Progenitor cell of endocrine pancreas (in vitro differentiated cells): ENCODE results near the gene LAMA2. TPM values are rescaled to one million over a fixed set of nuclear protein-coding genes. Genes with fewer than 3 reads are reported as not detected.

Experiments
- DNase-seq: peaks from one replicate; pipeline ENCODE4 v3.0.0; 2021; ENCODE audit warnings: low spot score; ENCODE audit not compliant: unreplicated experiment
- H3K27ac Mint-ChIP-seq: 2 replicates; pipeline ENCODE4 v1.8.0; 2021; ENCODE audit warnings: mild to moderate bottlenecking, moderate library complexity, mixed read lengths
- H3K27me3 Mint-ChIP-seq: 2 replicates; pipeline ENCODE4 v1.8.0; 2021; ENCODE audit warnings: mixed read lengths
- H3K36me3 Mint-ChIP-seq: 2 replicates; pipeline ENCODE4 v1.8.0; 2022; ENCODE audit warnings: mixed read lengths; ENCODE audit not compliant: insufficient read depth
- H3K4me1 Mint-ChIP-seq: 2 replicates; pipeline ENCODE4 v1.8.0; 2021; ENCODE audit warnings: low read depth, mixed read lengths
- H3K4me3 Mint-ChIP-seq: 2 replicates; pipeline ENCODE4 v1.8.0; 2021; ENCODE audit warnings: low read depth, mild to moderate bottlenecking, moderate library complexity, mixed read lengths
- H3K9me3 Mint-ChIP-seq: 2 replicates; pipeline ENCODE4 v1.8.0; 2021; ENCODE audit warnings: low read depth, mixed read lengths
- total RNA-seq: library from RNA; stranded (reverse); gene quantifications from 2 replicates; pipeline ENCODE4 v1.2.1, GENCODE V29; 2021
- TF ChIP-seq, protein P1 (sequence below): fragments of 200-600 bp; sonication (generic); IDR thresholded peaks from one replicate; pipeline ENCODE4 v1.5.0; 2021; ENCODE audit warnings: antibody characterized with exemption, mild to moderate bottlenecking; ENCODE audit not compliant: unreplicated experiment

Gene LAMA2
- total RNA-seq, 1 donor from 2014 or later: 0.22 TPM

DNA sequence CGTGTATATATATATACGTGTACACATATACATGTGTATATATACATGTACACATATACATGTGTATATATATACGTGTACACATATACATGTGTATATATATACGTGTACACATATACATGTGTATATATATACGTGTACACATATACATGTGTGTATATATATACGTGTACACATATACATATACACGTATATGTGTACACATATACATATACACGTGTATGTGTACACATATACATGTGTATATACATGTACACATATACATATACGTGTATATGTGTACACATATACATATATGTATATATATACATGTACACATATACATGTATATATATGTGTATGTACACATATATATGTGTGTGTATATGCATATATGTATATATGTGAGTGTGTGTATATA is 317.2 kb downstream of the LAMA2 start:
- H3K4me1 Mint-ChIP-seq: no peaks in the 10 kb centered on the region
- H3K9me3 Mint-ChIP-seq: no peaks in the 10 kb centered on the region
- no peak overlapping the region for H3K27ac Mint-ChIP-seq
- no peak for DNase-seq
- no peak overlapping the region for H3K4me3 Mint-ChIP-seq
- peaks cover 49% of the 10 kb centered on the region for H3K27me3 Mint-ChIP-seq
- no peaks in the 10 kb centered on the region for H3K36me3 Mint-ChIP-seq
- TF ChIP-seq, protein P1, sequence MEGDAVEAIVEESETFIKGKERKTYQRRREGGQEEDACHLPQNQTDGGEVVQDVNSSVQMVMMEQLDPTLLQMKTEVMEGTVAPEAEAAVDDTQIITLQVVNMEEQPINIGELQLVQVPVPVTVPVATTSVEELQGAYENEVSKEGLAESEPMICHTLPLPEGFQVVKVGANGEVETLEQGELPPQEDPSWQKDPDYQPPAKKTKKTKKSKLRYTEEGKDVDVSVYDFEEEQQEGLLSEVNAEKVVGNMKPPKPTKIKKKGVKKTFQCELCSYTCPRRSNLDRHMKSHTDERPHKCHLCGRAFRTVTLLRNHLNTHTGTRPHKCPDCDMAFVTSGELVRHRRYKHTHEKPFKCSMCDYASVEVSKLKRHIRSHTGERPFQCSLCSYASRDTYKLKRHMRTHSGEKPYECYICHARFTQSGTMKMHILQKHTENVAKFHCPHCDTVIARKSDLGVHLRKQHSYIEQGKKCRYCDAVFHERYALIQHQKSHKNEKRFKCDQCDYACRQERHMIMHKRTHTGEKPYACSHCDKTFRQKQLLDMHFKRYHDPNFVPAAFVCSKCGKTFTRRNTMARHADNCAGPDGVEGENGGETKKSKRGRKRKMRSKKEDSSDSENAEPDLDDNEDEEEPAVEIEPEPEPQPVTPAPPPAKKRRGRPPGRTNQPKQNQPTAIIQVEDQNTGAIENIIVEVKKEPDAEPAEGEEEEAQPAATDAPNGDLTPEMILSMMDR: no peak

DNA sequence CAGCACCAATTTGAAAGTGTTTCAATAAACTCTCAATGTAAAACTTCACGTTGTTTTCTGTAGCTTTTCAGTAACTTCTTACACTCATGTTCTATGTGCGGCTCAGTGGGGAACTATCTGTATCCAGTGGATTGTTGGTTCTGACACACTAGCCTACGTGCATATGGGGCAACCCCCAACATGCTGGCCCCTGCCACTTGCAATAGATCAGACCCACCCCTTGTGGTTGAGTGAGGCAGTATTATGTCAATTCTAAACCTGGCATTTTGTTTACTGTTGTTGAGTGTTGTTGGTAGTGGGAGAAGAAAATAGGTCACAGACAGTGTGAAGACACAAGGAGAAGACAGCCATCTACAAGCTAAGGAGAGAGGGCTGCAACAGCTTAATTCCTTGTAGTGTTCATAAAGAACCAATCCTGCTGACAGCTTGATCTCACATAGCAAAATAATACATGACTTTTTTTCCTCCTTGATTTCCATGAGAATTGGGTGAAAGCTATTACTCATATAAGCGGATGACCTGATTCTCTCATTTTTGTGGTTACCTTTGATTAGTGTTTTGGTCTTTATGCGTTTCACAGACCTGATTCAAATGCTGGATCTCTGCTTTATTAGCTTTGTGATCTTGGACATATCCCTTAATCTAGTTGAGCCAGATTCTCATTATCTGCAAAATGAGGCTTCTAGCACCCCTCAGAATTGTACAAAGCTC is 320.4 kb downstream of the LAMA2 start:
- no peaks in the 10 kb centered on the region for H3K9me3 Mint-ChIP-seq
- H3K4me3 Mint-ChIP-seq: no peak overlapping the region
- H3K4me1 Mint-ChIP-seq: peaks cover 8% of the 10 kb centered on the region
- TF ChIP-seq, protein P1: no peak
- peaks cover 45% of the 10 kb centered on the region for H3K27me3 Mint-ChIP-seq
- H3K27ac Mint-ChIP-seq: no peak overlapping the region
- no peaks in the 10 kb centered on the region for H3K36me3 Mint-ChIP-seq
- no peak for DNase-seq

DNA sequence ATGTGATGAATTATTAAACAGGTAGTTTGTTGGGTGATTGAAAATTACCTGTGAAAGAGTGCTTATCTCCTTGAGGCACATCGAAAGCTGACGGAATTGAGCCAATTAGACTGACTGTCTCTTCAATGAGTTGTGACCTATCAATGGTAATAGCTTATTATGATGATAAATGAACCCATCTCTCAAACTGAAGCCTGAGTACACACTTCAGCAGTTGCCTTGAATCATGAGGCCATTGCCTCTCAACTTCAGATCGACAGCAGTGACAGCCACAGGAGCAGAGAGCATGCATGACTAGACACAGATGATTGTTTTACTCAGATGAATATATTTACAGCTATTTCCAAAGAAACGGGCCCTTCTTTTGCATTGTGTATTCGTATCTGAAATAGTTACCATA is 323.9 kb downstream of the LAMA2 start:
- H3K9me3 Mint-ChIP-seq: no peaks in the 10 kb centered on the region

GRCh38 chr6:129207832-129208231 is 324.9 kb downstream of the LAMA2 start:
- DNase-seq: no peak
- TF ChIP-seq, protein P1: no peak
- H3K4me3 Mint-ChIP-seq: no peak overlapping the region
- H3K36me3 Mint-ChIP-seq: no peaks in the 10 kb centered on the region
- H3K27me3 Mint-ChIP-seq: peaks cover 51% of the 10 kb centered on the region
- no peaks in the 10 kb centered on the region for H3K9me3 Mint-ChIP-seq
- H3K4me1 Mint-ChIP-seq: peaks cover 8% of the 10 kb centered on the region
- H3K27ac Mint-ChIP-seq: no peak overlapping the region

More for the DNA sequence above, 323.9 kb downstream of the LAMA2 start:
- peaks cover 8% of the 10 kb centered on the region for H3K4me1 Mint-ChIP-seq
- H3K27ac Mint-ChIP-seq: peak overlapping the region; percentile 69
- DNase-seq: no peak
- no peaks in the 10 kb centered on the region for H3K36me3 Mint-ChIP-seq
- no peak overlapping the region for H3K4me3 Mint-ChIP-seq
- TF ChIP-seq, protein P1: no peak
- peaks cover 56% of the 10 kb centered on the region for H3K27me3 Mint-ChIP-seq

DNA sequence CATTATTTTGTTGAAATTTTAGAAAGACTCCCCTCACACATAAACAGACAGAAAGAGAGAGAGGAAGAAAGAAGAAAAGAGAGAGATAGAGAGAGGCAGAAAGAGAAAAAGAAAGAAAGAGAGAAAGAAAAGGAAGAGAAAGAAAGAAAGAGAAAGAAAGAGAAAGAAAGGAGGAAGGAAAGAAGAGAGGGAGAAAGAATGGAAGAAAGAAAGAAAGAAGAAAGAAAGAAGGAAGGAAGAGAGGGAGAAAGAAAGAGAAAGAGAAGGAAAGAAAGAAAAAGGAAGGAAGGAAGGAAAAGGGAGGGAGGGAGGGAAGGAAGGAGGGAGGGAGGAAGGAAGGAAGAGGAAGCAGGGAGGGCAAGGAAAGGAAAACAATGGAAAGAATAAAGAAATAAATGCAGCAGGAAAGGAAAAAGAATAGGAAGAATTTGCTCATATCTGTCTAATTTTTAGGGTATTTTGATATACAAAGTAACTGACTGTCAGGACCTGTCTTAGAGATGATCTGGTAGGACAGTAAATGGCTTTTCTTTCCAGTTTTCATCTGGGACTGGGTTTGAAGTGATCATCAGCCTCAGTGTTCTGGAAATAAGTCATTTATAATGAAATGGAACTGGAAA is 325.6 kb downstream of the LAMA2 start:
- Mint-ChIP-seq H3K9me3 (no peaks in the 10 kb centered on the region), H3K4me3 (no peak overlapping the region), H3K27ac (no peak overlapping the region), H3K4me1 (peaks cover 8% of the 10 kb centered on the region), H3K27me3 (peaks cover 45% of the 10 kb centered on the region), H3K36me3 (no peaks in the 10 kb centered on the region)
- no peak for DNase-seq
- TF ChIP-seq, protein P1: no peak
